Colonic mucosa (tissue), 4 donors: ENCODE measurements around the gene HIVEP1. TPM values are rescaled to one million over a fixed set of nuclear protein-coding genes. Genes with fewer than 3 reads are reported as not detected.

Experiments
- DNase-seq: peaks from one replicate; pipeline ENCODE4 v3.0.0-alpha.2; 2020
- H3K27ac ChIP-seq: fragments of 200-600 bp; one replicate; pipeline ENCODE4 v1.8.0; 2021
- H3K27me3 ChIP-seq: fragments of 200-600 bp; one replicate; pipeline ENCODE4 v1.8.0; 2021
- H3K36me3 ChIP-seq: fragments of 200-600 bp; one replicate; pipeline ENCODE4 v1.8.0; 2021
- H3K4me1 ChIP-seq: fragments of 200-600 bp; one replicate; pipeline ENCODE4 v1.8.0; 2021; ENCODE audit warnings: mild to moderate bottlenecking
- H3K4me3 ChIP-seq: fragments of 200-600 bp; one replicate; pipeline ENCODE4 v1.8.0; 2021
- H3K9ac ChIP-seq, 2 donors: one replicate each; pipeline ENCODE4 v1.7.0; 2013; ENCODE audit warnings: control low read depth in 2 of 2, low read depth in 2 of 2, low read length in 2 of 2
- H3K9me3 ChIP-seq: fragments of 200-600 bp; one replicate; pipeline ENCODE4 v1.8.0; 2021
- intact Hi-C: fragments of 100-400 bp; cut with DNase I; formaldehyde crosslinking; loops from one replicate; pipeline ENCODE4 v1.14.1; 2022
- total RNA-seq, 2 donors: library from RNA; stranded (reverse); fragmentation: NEBNext Ultra II Directional in 1 of 2; extraction: Animal tissue kit (Norgen Biotek cat#: 25700) in 1 of 2; gene quantifications; one replicate each; pipeline ENCODE4 v1.2.1, GENCODE V29; 2021
- TF ChIP-seq, protein P1 (sequence below): fragments of 200-600 bp; IDR thresholded peaks from one replicate; pipeline ENCODE4 v1.8.0; 2022; ENCODE audit warnings: antibody characterized with exemption, mild to moderate bottlenecking
- donor health status: healthy.
- donor health status: DM: no; HTN: no; CAD: no.
- donor health status: DM: no; HTN: no; CAD: no.

Gene HIVEP1
- total RNA-seq, 2 donors from 2014 or later: 22.2 to 27.9 TPM

DNA sequence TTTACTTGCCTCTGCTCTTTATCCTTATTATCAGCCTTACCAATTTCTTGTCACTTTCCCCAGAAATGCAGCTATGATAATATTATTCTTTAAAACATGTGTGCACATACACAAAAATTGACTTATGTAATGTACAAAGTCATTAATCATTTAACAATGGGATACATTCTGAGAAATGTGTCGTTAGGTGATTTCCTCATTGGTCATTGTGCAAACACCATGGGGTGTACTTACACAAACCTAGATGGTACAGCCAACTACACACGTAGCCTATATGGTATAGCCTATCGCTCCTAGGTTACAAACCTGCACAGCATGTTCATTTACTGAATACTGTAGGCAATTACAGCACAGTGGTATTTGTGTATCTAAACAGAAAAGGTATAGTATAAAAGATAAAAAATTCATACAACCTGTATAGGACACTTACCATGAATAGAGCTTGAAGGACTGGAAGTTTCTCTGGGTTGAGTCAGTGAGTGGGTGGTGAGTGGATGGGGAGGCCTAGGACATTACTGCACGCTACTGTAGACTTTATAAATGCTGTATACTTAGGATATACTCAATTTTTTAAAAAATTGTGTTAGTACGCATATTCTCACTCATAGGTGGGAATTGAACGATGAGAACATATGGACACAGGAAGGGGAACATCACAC is 56.9 kb downstream of the HIVEP1 start:
- H3K36me3 ChIP-seq: no peaks in the 10 kb centered on the region
- no peak overlapping the region for H3K9ac ChIP-seq
- H3K4me1 ChIP-seq: no peaks in the 10 kb centered on the region
- H3K9me3 ChIP-seq: no peaks in the 10 kb centered on the region
- no peak overlapping the region for H3K27ac ChIP-seq
- TF ChIP-seq, protein P1, sequence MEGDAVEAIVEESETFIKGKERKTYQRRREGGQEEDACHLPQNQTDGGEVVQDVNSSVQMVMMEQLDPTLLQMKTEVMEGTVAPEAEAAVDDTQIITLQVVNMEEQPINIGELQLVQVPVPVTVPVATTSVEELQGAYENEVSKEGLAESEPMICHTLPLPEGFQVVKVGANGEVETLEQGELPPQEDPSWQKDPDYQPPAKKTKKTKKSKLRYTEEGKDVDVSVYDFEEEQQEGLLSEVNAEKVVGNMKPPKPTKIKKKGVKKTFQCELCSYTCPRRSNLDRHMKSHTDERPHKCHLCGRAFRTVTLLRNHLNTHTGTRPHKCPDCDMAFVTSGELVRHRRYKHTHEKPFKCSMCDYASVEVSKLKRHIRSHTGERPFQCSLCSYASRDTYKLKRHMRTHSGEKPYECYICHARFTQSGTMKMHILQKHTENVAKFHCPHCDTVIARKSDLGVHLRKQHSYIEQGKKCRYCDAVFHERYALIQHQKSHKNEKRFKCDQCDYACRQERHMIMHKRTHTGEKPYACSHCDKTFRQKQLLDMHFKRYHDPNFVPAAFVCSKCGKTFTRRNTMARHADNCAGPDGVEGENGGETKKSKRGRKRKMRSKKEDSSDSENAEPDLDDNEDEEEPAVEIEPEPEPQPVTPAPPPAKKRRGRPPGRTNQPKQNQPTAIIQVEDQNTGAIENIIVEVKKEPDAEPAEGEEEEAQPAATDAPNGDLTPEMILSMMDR: no peak
- intact Hi-C loops: loop anchor here (10.0 kb wide), 1 partner anchor 536 kb away; no protein-coding TSS in a partner anchor
- no peak overlapping the region for H3K4me3 ChIP-seq
- no peak for DNase-seq
- no peaks in the 10 kb centered on the region for H3K27me3 ChIP-seq

DNA sequence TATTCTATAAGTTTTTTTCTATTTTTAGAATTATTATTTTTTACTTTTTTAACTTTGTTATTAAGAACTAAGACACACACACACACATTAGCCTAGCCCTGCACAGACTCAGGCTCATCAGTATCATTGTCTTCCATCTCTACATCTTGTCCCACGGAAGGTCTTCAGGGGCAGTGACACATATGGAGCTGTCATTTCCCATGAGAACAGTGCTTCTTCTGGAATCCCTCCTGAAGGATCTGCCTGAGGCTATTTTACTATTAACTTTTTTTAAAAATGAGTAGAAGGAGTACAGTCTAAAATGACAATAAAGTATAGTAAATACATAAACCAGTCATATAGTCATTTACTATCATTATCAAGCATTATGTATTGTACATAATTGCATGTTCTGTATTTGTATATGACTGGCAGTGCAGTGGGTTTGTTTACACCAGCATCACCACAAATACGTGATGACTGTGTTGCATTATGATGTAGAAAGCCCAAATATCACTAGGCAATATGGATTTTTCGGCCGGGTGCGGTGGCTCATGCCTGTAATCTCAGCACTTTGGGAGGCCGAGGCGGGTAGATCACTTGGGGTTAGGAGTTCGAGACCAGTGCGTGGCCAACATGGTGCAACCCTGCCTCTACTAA is 57.9 kb downstream of the HIVEP1 start:
- no peaks in the 10 kb centered on the region for H3K4me1 ChIP-seq
- intact Hi-C loops: loop anchor here (10.0 kb wide), 1 partner anchor 535 kb away; no protein-coding TSS in a partner anchor
- TF ChIP-seq, protein P1: no peak
- no peak overlapping the region for H3K9ac ChIP-seq
- DNase-seq: no peak
- no peak overlapping the region for H3K27ac ChIP-seq
- H3K36me3 ChIP-seq: no peaks in the 10 kb centered on the region
- no peaks in the 10 kb centered on the region for H3K27me3 ChIP-seq
- no peak overlapping the region for H3K4me3 ChIP-seq
- H3K9me3 ChIP-seq: no peaks in the 10 kb centered on the region

DNA sequence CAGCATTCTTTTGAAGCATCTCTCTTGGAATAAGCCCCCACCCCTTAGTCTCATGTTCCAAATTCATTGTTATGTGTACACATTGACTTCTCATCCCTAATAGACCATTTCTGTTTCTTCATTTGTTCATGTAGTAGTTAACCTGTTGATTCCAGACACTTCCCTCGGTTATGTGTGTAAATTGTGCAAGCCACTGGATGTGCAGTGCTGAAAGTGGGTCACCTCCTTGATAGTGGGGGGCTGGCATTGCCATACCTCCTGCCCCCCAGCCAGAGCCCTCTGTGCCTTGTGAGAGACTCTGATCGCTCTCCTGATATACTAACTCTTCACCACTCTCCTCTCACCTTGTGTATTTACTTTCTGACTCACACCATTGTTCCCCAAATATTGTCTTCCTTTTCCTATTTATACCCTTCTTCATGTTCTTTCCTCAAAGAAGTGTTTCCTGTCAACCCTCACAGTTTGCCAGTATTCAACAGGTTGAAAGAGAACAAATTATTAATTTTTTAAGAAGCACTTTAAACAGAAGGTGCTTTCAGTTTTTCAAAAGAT is 59.0 kb downstream of the HIVEP1 start:
- H3K9ac ChIP-seq: no peak overlapping the region
- intact Hi-C loops: no loop called here
- DNase-seq: no peak
- H3K27ac ChIP-seq: no peak overlapping the region
- no peak overlapping the region for H3K4me3 ChIP-seq
- H3K9me3 ChIP-seq: no peaks in the 10 kb centered on the region
- no peaks in the 10 kb centered on the region for H3K4me1 ChIP-seq
- no peaks in the 10 kb centered on the region for H3K36me3 ChIP-seq
- no peaks in the 10 kb centered on the region for H3K27me3 ChIP-seq
- TF ChIP-seq, protein P1: no peak

DNA sequence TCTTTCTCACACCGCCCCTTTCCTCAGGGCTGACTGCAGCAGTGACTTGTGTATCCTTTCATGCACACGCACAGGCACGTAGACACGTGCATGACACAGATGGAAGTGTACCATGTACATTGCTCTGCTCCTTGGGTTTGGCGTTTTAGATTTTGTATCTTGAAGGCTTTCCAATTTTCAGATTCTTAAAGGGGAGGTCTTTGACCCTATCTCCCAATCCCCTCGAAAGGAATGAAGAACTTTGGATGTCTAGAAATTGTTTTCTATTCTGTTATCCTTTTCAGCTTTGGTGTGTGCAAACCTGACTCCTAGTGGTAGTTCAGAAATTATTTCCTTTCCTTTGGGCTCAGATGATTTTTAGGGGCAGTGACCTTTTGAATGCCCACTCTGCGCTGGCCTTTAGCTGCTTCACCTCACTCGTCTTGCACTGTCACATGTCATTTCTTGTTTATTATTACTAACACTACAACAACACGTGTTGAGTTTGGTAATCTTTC is 63.0 kb downstream of the HIVEP1 start:
- Histone ChIP-seq H3K4me3 (no peak overlapping the region), H3K9me3 (no peaks in the 10 kb centered on the region), H3K9ac (no peak overlapping the region), H3K4me1 (no peaks in the 10 kb centered on the region), H3K36me3 (no peaks in the 10 kb centered on the region), H3K27ac (no peak overlapping the region), H3K27me3 (no peaks in the 10 kb centered on the region)
- intact Hi-C loops: no loop called here
- no peak for DNase-seq
- TF ChIP-seq, protein P1: peak; percentile 16

DNA sequence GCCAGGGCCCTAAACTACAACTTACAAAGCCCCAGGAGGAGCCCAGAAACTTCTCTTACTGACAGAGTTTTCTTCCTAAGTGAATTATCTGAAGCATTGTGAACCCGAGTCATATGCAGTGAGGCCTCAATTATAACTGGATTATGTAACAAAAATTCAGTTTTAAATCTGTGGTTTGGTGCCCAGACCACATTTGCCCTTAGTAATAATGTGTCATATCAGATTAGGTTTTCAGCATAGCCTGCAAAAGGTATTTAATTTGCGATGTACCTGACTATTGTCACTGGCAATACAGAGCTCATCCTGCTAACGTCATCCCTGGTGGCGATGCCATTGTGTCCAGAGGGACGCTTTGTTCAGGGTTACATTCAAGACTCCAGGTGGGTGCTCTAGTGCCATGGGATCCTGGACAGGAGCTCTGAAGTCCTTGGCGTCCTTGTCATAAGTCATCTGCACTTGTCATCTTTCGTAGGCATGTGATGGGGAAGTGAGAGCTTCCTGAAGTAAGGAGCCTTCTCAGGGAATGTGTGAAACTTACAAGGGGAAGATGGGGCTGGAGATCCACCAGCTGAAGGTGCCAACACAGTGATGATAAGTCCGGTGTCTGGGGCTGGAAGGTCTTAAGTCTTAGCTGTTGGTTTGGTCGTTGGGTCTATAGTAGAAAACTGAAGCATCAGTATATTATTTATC is 65.1 kb downstream of the HIVEP1 start:
- Histone ChIP-seq H3K27ac (no peak overlapping the region), H3K4me1 (no peaks in the 10 kb centered on the region), H3K27me3 (no peaks in the 10 kb centered on the region), H3K9ac (no peak overlapping the region), H3K9me3 (no peaks in the 10 kb centered on the region), H3K4me3 (no peak overlapping the region), H3K36me3 (no peaks in the 10 kb centered on the region)
- DNase-seq: no peak
- TF ChIP-seq, protein P1: no peak
- intact Hi-C loops: no loop called here
